HAP-1 (cell line): Measurements from ENCODE around the gene CRYGN.

Source experiments
- DNase-seq, 2 experiments: peaks; one replicate each; pipeline ENCODE4 v3.0.0-alpha.2; 2016 to 2020; ENCODE audit warnings: low spot score in 2 of 2
- H3K27me3 ChIP-seq: fragments of 250-450 bp; sonication (Bioruptor Pico); 2 replicates; pipeline ENCODE4 v1.5.1; 2020; ENCODE audit warnings: low read depth, mild to moderate bottlenecking, moderate library complexity
- H3K36me3 ChIP-seq: fragments of 250-450 bp; sonication (Bioruptor Pico); replicated peaks from 2 replicates; pipeline ENCODE4 v1.5.1; 2020; ENCODE audit warnings: mild to moderate bottlenecking
- H3K4me1 ChIP-seq: fragments of 250-450 bp; sonication (Bioruptor Pico); 2 replicates; pipeline ENCODE4 v1.5.1; 2020; ENCODE audit warnings: mild to moderate bottlenecking
- H3K4me3 ChIP-seq: fragments of 250-450 bp; sonication (Bioruptor Pico); 2 replicates; pipeline ENCODE4 v1.5.1; 2020; ENCODE audit warnings: mild to moderate bottlenecking, moderate library complexity
- H3K9me3 ChIP-seq: fragments of 250-450 bp; sonication (Bioruptor Pico); 2 replicates; pipeline ENCODE4 v1.5.1; 2020; ENCODE audit warnings: mild to moderate bottlenecking, moderate library complexity
- in situ Hi-C: fragments of 300-500 bp; cut with MboI; formaldehyde crosslinking; loops from 3 replicates; pipeline ENCODE4 v1.14.3; 2020; ENCODE audit warnings: low sequenced_read_pairs, inconsistent platforms, mixed read lengths

CRYGN gene

GRCh38 chr7:151394076-151395035 is 45.6 kb downstream of the CRYGN start:
- H3K4me1 ChIP-seq: no peaks in the 10 kb centered on the region
- H3K4me3 ChIP-seq: no peak overlapping the region
- no peaks in the 10 kb centered on the region for H3K36me3 ChIP-seq
- H3K9me3 ChIP-seq: no peaks in the 10 kb centered on the region
- H3K27me3 ChIP-seq: no peaks in the 10 kb centered on the region
- no peak for DNase-seq
- in situ Hi-C loops: no loop called here

GRCh38 chr7:151393031-151393977 is 46.6 kb downstream of the CRYGN start:
- in situ Hi-C loops: no loop called here
- Histone ChIP-seq H3K4me3 (no peak overlapping the region), H3K4me1 (no peaks in the 10 kb centered on the region), H3K9me3 (no peaks in the 10 kb centered on the region), H3K27me3 (no peaks in the 10 kb centered on the region), H3K36me3 (no peaks in the 10 kb centered on the region)
- DNase-seq: no peak

GRCh38 chr7:151392426-151392825 is 47.5 kb downstream of the CRYGN start:
- no peaks in the 10 kb centered on the region for H3K4me1 ChIP-seq
- no peak overlapping the region for H3K4me3 ChIP-seq
- in situ Hi-C loops: no loop called here
- H3K27me3 ChIP-seq: no peaks in the 10 kb centered on the region
- H3K36me3 ChIP-seq: no peaks in the 10 kb centered on the region
- no peaks in the 10 kb centered on the region for H3K9me3 ChIP-seq
- DNase-seq: no peak

GRCh38 chr7:151392002-151392401 is 47.9 kb downstream of the CRYGN start:
- DNase-seq: no peak
- no peaks in the 10 kb centered on the region for H3K4me1 ChIP-seq
- H3K27me3 ChIP-seq: no peaks in the 10 kb centered on the region
- H3K9me3 ChIP-seq: no peaks in the 10 kb centered on the region
- in situ Hi-C loops: no loop called here
- no peaks in the 10 kb centered on the region for H3K36me3 ChIP-seq
- H3K4me3 ChIP-seq: no peak overlapping the region

GRCh38 chr7:151391358-151391730 is 48.6 kb downstream of the CRYGN start:
- H3K4me1 ChIP-seq: no peaks in the 10 kb centered on the region
- in situ Hi-C loops: no loop called here
- H3K36me3 ChIP-seq: no peaks in the 10 kb centered on the region
- no peaks in the 10 kb centered on the region for H3K27me3 ChIP-seq
- no peaks in the 10 kb centered on the region for H3K9me3 ChIP-seq
- no peak overlapping the region for H3K4me3 ChIP-seq
- DNase-seq: no peak

GRCh38 chr7:151390598-151391357 is 49.2 kb downstream of the CRYGN start:
- no peak for DNase-seq
- Histone ChIP-seq H3K9me3 (no peaks in the 10 kb centered on the region), H3K27me3 (no peaks in the 10 kb centered on the region), H3K4me3 (no peak overlapping the region), H3K4me1 (no peaks in the 10 kb centered on the region), H3K36me3 (no peaks in the 10 kb centered on the region)
- in situ Hi-C loops: no loop called here

GRCh38 chr7:151389768-151390597 is 50.0 kb downstream of the CRYGN start:
- Histone ChIP-seq H3K4me3 (no peak overlapping the region), H3K4me1 (no peaks in the 10 kb centered on the region), H3K36me3 (no peaks in the 10 kb centered on the region), H3K9me3 (no peaks in the 10 kb centered on the region), H3K27me3 (no peaks in the 10 kb centered on the region)
- DNase-seq: no peak
- in situ Hi-C loops: no loop called here

- in situ Hi-C loops: no loop called here
- Histone ChIP-seq H3K4me1 (no peaks in the 10 kb centered on the region), H3K36me3 (no peaks in the 10 kb centered on the region)
These were observed 50.7 kb downstream of the CRYGN start for GRCh38 chr7:151389096-151389767.

GRCh38 chr7:151388430-151388829 is 51.5 kb downstream of the CRYGN start:
- H3K4me1 ChIP-seq: no peaks in the 10 kb centered on the region
- H3K36me3 ChIP-seq: no peaks in the 10 kb centered on the region
- DNase-seq: no peak
- in situ Hi-C loops: no loop called here
- no peak overlapping the region for H3K4me3 ChIP-seq
- H3K9me3 ChIP-seq: no peaks in the 10 kb centered on the region
- H3K27me3 ChIP-seq: no peaks in the 10 kb centered on the region

More at GRCh38 chr7:151389096-151389767, 50.7 kb downstream of the CRYGN start:
- no peaks in the 10 kb centered on the region for H3K9me3 ChIP-seq
- no peak overlapping the region for H3K4me3 ChIP-seq
- DNase-seq: no peak
- no peaks in the 10 kb centered on the region for H3K27me3 ChIP-seq

- H3K27me3 ChIP-seq: no peaks in the 10 kb centered on the region
- no peak overlapping the region for H3K4me3 ChIP-seq
- H3K4me1 ChIP-seq: no peaks in the 10 kb centered on the region
- H3K36me3 ChIP-seq: no peaks in the 10 kb centered on the region
- DNase-seq: no peak
- no peaks in the 10 kb centered on the region for H3K9me3 ChIP-seq
- in situ Hi-C loops: no loop called here
These were observed 52.0 kb downstream of the CRYGN start for GRCh38 chr7:151388007-151388297.

GRCh38 chr7:151387161-151388006 is 52.6 kb downstream of the CRYGN start:
- no peak for DNase-seq
- no peak overlapping the region for H3K4me3 ChIP-seq
- H3K9me3 ChIP-seq: no peaks in the 10 kb centered on the region
- H3K4me1 ChIP-seq: no peaks in the 10 kb centered on the region
- H3K36me3 ChIP-seq: no peaks in the 10 kb centered on the region
- in situ Hi-C loops: no loop called here
- H3K27me3 ChIP-seq: no peaks in the 10 kb centered on the region
